Glomerular visceral epithelial cell (primary cell): ENCODE results near the gene EIF3I.

ENCODE experiments used
- DNase-seq: peaks from one replicate; pipeline ENCODE4 v3.0.0-alpha.2; 2016; ENCODE audit errors: extremely low spot score

EIF3I gene

DNA sequence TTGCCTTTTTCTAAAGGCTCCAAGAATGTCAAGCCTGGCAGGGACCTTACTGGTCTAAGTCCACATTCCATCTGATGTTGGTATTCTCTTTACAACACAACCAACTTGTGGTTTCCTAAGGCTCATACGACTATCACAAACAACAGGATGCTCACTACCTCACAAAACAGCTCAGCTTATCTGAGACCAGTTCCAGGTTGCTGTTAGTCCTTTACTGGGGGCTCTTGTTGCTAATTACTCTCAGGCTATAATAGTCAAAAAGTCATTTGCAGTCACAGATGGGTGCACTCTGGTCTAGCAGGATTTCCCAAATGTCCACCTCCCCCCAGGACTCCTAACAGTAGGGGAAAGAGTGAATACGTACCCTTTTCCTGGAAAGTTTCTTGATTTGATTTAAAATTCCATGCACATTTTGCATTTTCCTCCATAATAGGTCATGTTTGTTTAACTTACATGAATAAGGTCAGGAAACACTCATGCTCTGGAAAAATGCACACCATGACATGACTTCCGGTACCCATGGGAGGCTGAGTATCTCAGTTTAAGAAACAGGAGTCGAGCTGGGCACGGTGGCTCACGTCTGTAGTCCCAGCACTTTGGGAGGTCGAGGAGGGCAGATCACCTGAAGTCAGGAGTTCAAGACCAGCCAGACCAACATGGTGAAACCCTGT lies 44.8 kb downstream of the EIF3I start:
- DNase-seq = peak; percentile 19

DNA sequence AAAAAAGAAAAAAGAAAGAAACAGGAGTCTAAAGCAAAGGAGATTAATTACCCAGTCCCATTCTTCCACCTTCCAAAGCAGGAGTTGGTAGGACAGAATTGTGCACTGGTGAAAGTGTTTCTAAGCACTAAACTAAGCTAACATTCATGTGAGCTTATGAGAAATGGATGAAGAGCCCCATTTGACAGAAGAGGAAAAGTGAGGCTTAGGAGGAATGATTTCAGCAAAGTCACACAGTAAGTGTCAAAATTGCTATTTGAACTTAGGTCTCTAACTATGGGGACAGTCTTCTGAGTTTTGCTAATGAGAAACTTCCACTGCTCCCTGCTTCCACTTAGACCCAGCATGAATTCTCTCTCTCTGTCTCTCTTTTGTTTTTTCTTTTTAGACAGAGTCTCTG lies 47.5 kb downstream of the EIF3I start:
- DNase-seq = no peak

DNA sequence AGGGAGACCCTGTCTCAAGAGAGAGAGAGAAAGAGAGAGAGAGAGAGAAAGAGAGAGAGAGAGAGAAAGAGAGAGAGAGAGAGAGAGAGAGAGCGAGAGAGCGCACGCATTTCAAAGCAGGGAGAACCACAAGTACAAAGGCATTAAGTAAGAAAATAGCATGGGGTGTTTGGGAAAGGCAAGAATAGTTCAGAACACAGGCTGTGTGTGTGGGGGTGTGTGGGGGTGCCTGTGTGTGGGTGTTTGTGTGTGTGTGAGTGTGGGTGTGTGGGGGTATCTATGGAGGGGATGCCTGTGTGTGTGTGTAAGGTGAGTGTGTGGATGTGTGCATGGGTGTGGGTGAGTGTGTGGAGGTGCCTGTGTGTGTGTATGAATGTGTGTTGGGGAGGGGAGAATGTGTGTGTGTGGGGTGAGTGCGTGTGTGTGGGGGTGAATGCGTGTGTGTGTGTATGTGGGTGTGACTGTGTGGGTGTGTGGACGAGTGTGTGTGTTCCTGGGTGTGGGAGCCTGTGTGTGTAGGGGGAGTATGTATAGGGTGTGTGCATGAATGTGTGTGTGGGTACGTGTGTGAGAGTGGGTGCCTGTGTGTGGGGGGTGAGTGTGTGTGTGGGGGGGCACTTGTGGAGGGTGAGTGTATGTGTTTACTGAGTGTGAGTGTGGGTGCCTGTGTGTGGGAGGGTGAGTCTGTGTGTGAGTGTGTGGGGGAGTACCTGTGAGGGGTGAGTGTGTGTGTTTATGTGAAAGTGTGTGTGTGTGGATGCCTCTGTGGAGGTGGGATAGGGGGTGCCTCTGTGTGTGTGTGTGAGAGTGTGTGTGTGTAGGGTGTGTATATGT lies 50.6 kb downstream of the EIF3I start:
- no peak for DNase-seq

DNA sequence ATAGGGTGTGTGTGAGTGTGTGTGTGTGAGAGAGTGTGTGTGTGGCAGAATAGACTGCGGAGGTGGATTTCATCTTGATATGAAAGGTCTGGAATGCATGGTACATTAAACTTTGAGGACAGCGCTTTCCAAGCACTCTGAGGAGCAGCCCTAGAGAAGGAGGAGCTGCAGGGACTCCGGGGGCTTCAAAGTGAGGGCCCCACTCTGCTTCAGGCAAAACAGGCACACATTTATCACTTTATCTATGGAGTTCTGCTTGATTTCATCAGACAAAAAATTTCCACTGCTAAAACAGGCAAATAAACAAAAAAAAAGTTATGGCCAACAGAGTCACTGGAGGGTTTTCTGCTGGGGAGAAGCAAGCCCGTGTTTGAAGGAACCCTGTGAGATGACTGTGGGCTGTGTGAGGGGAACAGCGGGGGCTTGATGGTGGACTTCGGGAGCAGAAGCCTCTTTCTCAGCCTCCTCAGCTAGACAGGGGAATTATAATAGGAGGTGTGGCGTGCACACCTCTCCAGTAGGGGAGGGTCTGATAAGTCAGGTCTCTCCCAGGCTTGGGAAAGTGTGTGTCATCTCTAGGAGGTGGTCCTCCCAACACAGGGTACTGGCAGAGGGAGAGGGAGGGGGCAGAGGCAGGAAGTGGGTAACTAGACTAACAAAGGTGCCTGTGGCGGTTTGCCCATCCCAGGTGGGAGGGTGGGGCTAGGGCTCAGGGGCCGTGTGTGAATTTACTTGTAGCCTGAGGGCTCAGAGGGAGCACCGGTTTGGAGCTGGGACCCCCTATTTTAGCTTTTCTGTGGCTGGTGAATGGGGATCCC lies 51.4 kb downstream of the EIF3I start:
- peak; percentile 50 for DNase-seq

DNA sequence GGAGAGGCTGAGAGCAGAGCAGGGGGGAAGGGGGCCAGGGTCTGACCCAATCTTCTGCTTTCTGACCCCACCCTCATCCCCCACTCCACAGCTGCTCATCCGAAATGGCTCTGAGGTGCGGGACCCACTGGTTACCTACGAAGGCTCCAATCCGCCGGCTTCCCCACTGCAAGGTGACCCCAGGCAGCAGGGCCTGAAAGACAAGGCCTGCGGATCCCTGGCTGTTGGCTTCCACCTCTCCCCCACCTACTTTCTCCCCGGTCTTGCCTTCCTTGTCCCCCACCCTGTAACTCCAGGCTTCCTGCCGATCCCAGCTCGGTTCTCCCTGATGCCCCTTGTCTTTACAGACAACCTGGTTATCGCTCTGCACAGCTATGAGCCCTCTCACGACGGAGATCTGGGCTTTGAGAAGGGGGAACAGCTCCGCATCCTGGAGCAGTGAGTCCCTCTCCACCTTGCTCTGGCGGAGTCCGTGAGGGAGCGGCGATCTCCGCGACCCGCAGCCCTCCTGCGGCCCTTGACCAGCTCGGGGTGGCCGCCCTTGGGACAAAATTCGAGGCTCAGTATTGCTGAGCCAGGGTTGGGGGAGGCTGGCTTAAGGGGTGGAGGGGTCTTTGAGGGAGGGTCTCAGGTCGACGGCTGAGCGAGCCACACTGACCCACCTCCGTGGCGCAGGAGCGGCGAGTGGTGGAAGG lies 52.6 kb downstream of the EIF3I start:
- no peak for DNase-seq

DNA sequence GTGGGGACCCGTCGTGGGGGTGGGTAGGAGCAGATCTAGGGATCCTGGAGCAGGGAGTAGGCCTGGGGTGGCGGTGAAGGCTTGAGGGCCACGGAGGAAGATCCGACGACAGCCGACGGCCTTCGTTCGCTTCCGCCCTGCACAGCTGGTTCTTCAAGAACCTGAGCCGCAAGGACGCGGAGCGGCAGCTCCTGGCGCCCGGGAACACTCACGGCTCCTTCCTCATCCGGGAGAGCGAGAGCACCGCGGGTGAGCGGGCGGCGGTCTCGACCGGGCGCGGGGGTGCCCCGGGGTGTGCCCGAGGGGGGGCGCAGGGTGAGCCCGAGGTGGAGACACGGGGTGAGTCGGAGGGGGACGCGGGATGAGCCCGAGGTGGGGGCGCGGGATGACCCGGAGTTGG lies 53.2 kb downstream of the EIF3I start:
- no peak for DNase-seq

DNA sequence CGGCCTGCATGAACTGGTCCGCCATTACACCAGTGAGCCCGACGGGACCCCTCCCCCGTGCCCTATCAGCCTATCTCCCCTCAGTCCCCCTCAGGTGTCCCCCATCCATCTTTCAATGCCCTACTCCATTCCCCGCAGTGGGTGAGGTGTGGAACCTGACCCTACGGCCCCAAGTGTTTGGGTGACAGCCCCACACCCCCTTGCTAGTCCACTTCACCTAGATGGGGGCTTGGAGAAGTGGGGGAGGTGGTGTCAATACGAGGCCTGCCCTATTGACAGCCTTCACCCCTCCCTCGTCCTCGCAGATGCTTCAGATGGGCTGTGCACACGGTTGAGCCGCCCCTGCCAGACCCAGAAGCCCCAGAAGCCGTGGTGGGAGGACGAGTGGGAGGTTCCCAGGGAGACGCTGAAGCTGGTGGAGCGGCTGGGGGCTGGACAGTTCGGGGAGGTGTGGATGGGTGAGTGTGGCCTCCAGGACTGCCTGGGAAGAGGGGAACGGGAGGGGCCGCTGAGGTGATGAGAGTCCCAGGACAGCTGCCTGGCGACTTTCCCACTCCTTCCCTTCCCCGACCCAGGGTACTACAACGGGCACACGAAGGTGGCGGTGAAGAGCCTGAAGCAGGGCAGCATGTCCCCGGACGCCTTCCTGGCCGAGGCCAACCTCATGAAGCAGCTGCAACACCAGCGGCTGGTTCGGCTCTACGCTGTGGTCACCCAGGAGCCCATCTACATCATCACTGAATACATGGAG lies 54.0 kb downstream of the EIF3I start:
- no peak for DNase-seq
